ENCODE measurements around the gene MAPRE3.

GRCh38 chr2:27042159-27042661 is 71.8 kb downstream of the MAPRE3 start:
- TF ChIP-seq CTCF (IDR thresholded peaks at IDR 0.05) (no peak), EP300 (IDR thresholded peaks at IDR 0.05; ENCODE audit: low read depth) (no peak)

Measured in transverse colon (tissue), 3 donors.